Tracheal epithelial cell (primary cell): Measurements from ENCODE around the gene PITHD1. TPM values are rescaled to one million over a fixed set of nuclear protein-coding genes. Genes with fewer than 3 reads are reported as not detected.

ENCODE experiments used
- total RNA-seq: library from RNA; depleted of rRNA; stranded (reverse); fragments of >200 nt; gene quantifications from 2 replicates; pipeline ENCODE4 v1.2.1, GENCODE V29; 2014

PITHD1 gene
- total RNA-seq: 45.1 and 59.9 TPM in 2 replicates

DNA sequence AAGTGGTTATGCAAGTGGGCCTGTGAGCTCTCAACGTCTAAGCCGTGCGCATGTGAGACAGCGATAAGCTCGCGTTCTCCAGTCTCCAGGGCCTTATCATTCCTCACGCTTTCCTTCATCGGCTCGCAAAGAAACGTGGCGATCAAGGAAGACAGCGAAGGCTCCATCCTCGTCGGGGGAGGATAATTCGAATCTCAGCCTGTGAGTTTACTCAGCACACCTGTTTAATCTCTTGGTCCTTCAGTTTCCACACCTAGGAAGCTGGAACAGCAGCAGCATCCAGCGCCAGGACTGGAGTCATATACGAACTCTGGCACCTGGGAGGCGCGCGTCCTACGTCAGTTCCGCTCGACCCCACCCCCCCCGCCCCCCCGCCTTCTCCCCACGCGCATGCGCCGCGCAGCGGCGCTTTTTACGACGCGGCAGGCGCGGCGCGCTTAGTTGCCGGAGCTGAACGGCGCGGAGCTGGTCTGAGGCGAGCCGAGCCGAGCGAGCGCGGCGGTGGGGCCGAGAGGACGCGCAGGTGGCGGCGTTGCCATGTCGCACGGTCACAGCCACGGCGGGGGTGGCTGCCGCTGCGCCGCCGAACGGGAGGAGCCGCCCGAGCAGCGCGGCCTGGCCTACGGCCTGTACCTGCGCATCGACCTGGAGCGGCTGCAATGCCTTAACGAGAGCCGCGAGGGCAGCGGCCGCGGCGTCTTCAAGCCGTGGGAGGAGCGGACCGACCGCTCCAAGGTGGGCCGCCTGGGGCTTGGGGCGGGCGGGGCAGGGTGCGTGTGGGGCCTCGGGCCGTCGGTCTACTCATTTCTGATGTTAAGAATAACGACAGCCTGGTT, at the start of gene PITHD1:
Gene PITHD1 (plus strand): TSS at position 440 of the 836 bp plus-strand sequence. CDS start 98 bp downstream, at position 538.

DNA sequence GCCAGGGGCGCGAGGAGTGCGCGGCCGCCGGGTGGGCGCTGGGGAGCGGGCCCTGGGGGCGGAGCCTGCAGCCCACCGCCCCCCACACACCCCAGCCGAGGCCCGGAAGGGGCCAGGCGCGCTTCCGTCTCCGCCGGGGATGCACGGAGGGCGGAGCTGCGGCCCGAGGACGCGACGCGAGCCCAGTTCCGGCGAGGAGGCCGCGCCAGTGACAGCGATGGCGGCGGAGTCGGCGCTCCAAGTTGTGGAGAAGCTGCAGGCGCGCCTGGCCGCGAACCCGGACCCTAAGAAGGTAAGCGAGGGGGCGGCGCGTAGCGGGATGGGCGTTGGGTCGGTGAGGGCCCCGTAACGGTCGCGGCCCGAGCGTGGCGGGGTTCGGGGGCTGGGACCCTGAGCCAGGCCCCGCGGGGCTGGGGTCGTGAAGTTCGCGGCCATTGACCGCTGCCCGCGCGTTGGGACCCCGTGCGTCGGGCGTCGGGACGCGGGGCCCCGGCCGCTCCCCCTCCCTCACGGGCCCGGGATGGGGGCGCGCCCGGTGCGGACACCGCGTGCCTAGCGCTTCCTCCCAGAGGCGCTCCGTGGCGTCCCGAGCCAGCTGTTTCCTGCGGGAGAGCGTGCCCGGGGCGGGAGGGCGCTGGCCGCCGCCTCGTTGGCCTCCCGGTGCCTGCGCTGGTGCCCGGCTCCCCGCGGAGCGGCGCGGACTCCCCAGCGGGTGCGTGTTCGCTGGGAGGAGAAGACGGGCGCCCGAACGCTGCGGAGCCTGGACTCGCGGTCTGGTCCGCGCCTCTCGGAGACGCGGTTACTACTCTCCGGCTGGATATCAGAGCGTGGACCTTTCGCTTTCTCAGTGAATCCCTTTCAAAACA, 34.7 kb upstream of the PITHD1 start, which contains the start of gene ELOA:
Gene ELOA (plus strand): TSS at position 185 of the 866 bp plus-strand sequence. CDS start 33 bp downstream, at position 218.

GRCh38 chr1:23790696-23791515, 12.7 kb downstream of the PITHD1 start, which contains the start of gene LYPLA2:
Gene LYPLA2, plus strand, starts transcription at chr1:23791145. Its CDS starts 1,538 bp downstream, at chr1:23792683.

GRCh38 chr1:23800400-23801337, 22.5 kb downstream of the PITHD1 start, which contains the start of gene GALE:
Gene GALE, minus strand, starts transcription at chr1:23800754. Its CDS starts 1,747 bp downstream, at chr1:23799007.

GRCh38 chr1:23825076-23825761, 47.0 kb downstream of the PITHD1 start, which contains the start of gene HMGCL:
Gene HMGCL, minus strand, starts transcription at chr1:23825429. Its CDS starts 14 bp downstream, at chr1:23825415.

Other genes with a start within 250 kb of the PITHD1 start
- gene E2F2, start 247.2 kb upstream of the PITHD1 start, total RNA-seq: under 0.01 and 0.24 TPM in 2 replicates
- 55.2 and 135 TPM in 2 replicates for gene ID3, start 218.9 kb upstream of the PITHD1 start, total RNA-seq
- gene RPL11, start 86.6 kb upstream of the PITHD1 start, total RNA-seq: 1,324 and 1,601 TPM in 2 replicates
- gene ELOA, start 34.9 kb upstream of the PITHD1 start, total RNA-seq: 11.3 and 17.9 TPM in 2 replicates
- gene LYPLA2, start 12.7 kb downstream of the PITHD1 start, total RNA-seq: 59.7 and 132 TPM in 2 replicates
- gene GALE, start 22.3 kb downstream of the PITHD1 start, total RNA-seq: 108 and 119 TPM in 2 replicates
- 45.5 and 59.0 TPM in 2 replicates for gene HMGCL, start 47.0 kb downstream of the PITHD1 start, total RNA-seq
- gene FUCA1, start 89.9 kb downstream of the PITHD1 start, total RNA-seq: 18.8 and 52.5 TPM in 2 replicates
- not detected in 2 replicates for gene CNR2, start 134.9 kb downstream of the PITHD1 start, total RNA-seq
- 112 and 130 TPM in 2 replicates for gene PNRC2, start 181.4 kb downstream of the PITHD1 start, total RNA-seq
- gene SRSF10, start 201.9 kb downstream of the PITHD1 start, total RNA-seq: 33.7 and 40.3 TPM in 2 replicates